MV-4-11 (cell line): ENCODE measurements around the gene RNPEP.
"Not testable (repeated sequence)": the region's sequence is repeated elsewhere in the genome, so short reads cannot be mapped to it uniquely, and the experiment has no call there.

Experiments
- DNase-seq: peaks from one replicate; lab custom pipeline; 2025; lab: John Stamatoyannopoulos, UW

The RNPEP gene

DNA sequence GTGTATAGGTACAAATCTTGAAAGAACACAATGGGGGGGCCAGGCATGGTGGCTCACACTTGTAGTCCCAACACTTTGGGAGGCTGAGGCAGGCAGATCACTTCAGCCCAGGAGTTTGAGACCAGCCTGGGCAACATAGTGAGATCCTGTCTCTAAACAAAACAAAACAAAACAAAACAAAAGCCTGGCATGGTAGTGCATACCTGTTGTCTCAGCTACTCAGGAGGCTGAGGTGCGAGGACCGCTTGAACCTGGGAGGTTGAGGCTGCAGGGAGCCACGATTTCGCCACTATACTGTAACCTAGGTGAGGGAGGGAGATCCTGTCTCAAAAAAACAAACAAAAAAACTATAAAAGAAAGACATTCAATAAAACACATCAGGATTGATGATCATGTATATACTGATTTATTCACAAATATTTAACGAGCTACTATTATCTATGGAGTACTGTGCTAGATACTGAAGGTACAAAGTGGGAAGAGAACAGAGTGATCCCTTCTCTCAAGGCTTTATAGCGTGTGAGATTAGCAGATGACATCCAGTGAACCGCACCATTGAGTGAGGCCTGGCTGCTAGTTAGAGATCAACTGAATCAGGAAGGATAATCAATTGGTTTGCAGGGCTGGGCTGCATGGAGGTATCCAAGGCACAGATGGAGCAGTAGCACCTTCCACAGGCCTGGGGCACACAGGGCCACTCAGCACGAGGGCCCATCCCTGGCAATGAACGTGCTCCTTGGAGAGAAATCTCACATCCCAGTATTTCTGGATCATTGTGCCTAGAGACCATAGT is 54.3 kb downstream of the RNPEP start:
- no peak for DNase-seq

- no peak for DNase-seq
Observed at GRCh38 chr1:202037706-202038296, 55.4 kb downstream of the RNPEP start.

GRCh38 chr1:202038688-202039346 is 56.4 kb downstream of the RNPEP start:
- no peak for DNase-seq

GRCh38 chr1:202045705-202046104 is 63.3 kb downstream of the RNPEP start:
- DNase-seq = no peak

- no peak for DNase-seq
Observed at GRCh38 chr1:202046227-202046626, 63.8 kb downstream of the RNPEP start.

GRCh38 chr1:202046748-202047708 is 64.6 kb downstream of the RNPEP start:
- no peak for DNase-seq

DNA sequence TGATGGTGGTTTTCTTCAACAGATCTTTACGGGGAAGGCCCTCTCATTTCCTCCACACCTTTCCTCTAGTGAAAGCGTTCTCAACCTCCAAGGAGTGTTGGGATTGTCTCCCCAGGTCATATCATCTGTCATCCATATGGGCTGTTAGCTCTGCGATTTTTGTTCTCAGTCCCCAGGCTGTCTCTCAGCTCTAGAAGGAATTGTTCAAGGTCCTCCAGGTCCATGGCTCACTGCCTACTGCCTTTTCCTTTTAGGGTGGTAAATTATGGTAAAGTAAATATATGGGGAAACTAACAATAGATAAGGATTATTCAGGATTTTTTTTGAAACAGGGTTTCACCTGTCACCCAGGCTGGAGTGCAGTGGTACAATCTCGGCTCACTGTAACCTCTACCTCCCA is 65.5 kb downstream of the RNPEP start:
- DNase-seq = no peak

- no peak for DNase-seq
Observed at GRCh38 chr1:202049129-202049528, 66.7 kb downstream of the RNPEP start.

GRCh38 chr1:202054094-202054493 is 71.6 kb downstream of the RNPEP start:
- no peak for DNase-seq

DNA sequence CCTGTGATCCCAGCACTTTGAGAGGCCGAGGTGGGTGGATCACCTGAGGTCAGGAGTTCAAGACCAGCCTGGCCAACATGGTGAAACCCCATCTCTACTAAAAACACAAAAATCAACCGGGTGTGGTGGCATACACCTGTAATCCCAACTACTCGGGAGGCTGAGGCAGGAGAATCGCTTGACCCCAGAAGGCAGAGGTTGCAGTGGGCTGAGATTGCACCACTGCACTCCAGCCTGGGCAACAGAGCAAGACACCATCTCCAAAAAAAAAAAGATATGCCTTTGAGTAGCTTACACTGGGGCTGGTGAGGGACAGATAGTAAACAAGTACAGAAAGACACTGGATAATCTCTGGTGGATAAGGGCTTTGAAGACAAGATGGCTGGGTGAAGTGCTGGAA is 72.2 kb downstream of the RNPEP start:
- DNase-seq = not testable (repeated sequence)
